Thyroid gland (tissue), 4 donors: ENCODE measurements around the gene KIRREL1. TPM values are rescaled to one million over a fixed set of nuclear protein-coding genes. Genes with fewer than 3 reads are reported as not detected.

Source experiments
- DNase-seq, 2 donors: peaks; one replicate each; pipeline ENCODE4 v3.0.0-alpha.2; 2019
- H3K27ac ChIP-seq, 3 donors: fragments of 200-600 bp; sonication (generic); 1 replicate in 2 of 3; 2 replicates in 1 of 3; pipeline ENCODE4 v1.5.1; 2016 to 2019; ENCODE audit warnings: mild to moderate bottlenecking in 1 of 3, moderate library complexity in 1 of 3
- H3K27me3 ChIP-seq: fragments of 200-600 bp; sonication (generic); one replicate; pipeline ENCODE4 v1.5.1; 2019
- H3K36me3 ChIP-seq, 2 donors: fragments of 200-600 bp; sonication (generic); one replicate each; pipeline ENCODE4 v1.5.1; 2016 to 2019
- H3K4me1 ChIP-seq, 2 donors: fragments of 200-600 bp; sonication (generic); one replicate each; pipeline ENCODE4 v1.5.1; 2017 to 2019
- H3K4me3 ChIP-seq, 3 donors: fragments of 200-600 bp; sonication (generic); replicated peaks in 1 of 3; 1 replicate in 2 of 3; 2 replicates in 1 of 3; pipeline ENCODE4 v1.5.1; 2016; ENCODE audit warnings: mild to moderate bottlenecking in 1 of 3
- H3K9me3 ChIP-seq: fragments of 200-600 bp; sonication (generic); one replicate; pipeline ENCODE4 v1.5.1; 2017
- POLR2A ChIP-seq, 2 donors: fragments of 450-650 bp; IDR thresholded peaks; one replicate each; pipeline ENCODE4 v1.6.1; 2017; ENCODE audit warnings: antibody characterized with exemption in 2 of 2, mild to moderate bottlenecking in 2 of 2, moderate library complexity in 1 of 2
- WGBS, 2 donors: methylation state at CpG; one replicate each; pipeline ENCODE4 v1.1.5; 2017; 5-methylcytosine and 5-hydroxymethylcytosine counted together
- intact Hi-C: fragments of 100-400 bp; cut with DNase I; formaldehyde crosslinking; loops from one replicate; pipeline ENCODE4 v1.15.1; 2023
- total RNA-seq, 4 donors: library from RNA; depleted of rRNA; stranded (reverse); fragments of >200 nt; gene quantifications; one replicate each; pipeline ENCODE4 v1.2.3, GENCODE V29; 2016
- TF ChIP-seq, protein P1 (sequence below), 6 experiments: fragments of 200-600 bp in 3 of 6; fragments of 450-650 bp in 3 of 6; sonication (generic) in 3 of 6; IDR thresholded peaks; one replicate each; pipeline ENCODE4 v1.5.1; 2016 to 2019; ENCODE audit warnings: antibody characterized with exemption in 6 of 6, mild to moderate bottlenecking in 2 of 6, inconsistent platforms in 1 of 6, moderate library complexity in 1 of 6

KIRREL1 gene
- total RNA-seq, 4 donors from 2014 or later = 22.7 to 27.5 (median 24.1) TPM

DNA sequence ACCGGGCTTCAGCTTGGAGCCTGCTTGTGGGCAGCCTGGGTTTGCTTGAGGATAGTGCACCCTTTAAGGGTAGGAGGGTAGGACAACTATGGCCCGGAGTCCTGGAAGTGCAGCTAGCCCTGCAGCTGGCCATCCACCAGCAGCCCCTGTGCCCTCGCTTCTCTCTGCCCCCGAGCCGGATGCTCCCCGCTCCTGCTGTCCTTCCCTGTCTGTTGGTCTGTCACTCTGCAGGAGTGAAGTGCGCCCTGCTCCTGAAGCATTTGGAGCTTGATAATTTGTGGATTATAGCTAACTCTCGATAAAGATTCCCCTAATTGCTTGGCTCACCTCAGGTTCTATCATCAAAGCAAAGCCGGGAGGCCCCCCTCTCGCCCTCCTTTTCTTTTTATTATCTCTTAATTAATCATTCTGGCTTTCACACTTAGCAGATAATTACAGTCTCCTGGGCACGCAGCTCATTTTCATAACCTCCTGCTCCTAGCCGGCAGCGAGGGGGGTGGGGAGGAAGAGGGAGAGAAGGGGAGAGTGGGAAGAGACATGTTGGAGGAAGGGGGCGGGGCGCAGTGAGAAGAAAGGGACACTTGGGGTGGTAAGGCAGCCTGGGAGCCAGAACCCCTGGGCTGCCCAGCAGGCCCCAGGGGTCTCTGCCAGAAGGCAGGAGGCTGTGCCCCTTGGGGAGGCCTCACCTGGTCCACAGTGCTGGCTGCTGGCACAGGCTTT is 14.4 kb downstream of the KIRREL1 start:
- H3K27me3 ChIP-seq = no peaks in the 10 kb centered on the region
- no peak for TF ChIP-seq POLR2A (IDR thresholded peaks at IDR 0.05)
- TF ChIP-seq, protein P1, sequence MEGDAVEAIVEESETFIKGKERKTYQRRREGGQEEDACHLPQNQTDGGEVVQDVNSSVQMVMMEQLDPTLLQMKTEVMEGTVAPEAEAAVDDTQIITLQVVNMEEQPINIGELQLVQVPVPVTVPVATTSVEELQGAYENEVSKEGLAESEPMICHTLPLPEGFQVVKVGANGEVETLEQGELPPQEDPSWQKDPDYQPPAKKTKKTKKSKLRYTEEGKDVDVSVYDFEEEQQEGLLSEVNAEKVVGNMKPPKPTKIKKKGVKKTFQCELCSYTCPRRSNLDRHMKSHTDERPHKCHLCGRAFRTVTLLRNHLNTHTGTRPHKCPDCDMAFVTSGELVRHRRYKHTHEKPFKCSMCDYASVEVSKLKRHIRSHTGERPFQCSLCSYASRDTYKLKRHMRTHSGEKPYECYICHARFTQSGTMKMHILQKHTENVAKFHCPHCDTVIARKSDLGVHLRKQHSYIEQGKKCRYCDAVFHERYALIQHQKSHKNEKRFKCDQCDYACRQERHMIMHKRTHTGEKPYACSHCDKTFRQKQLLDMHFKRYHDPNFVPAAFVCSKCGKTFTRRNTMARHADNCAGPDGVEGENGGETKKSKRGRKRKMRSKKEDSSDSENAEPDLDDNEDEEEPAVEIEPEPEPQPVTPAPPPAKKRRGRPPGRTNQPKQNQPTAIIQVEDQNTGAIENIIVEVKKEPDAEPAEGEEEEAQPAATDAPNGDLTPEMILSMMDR (IDR thresholded peaks at IDR 0.05) = no peak
- peak overlapping the region in 2 of 3 donors; percentile 91 to 94 for H3K27ac ChIP-seq
- no peak overlapping the region for H3K4me3 ChIP-seq
- WGBS, 2 donors = 62 to 63% methylated on average over 14 to 15 of the region's 15 CpGs
- H3K4me1 ChIP-seq = peaks cover 48 to 76% of the 10 kb centered on the region in 2 donors
- intact Hi-C loops = no loop called here
- no peaks in the 10 kb centered on the region for H3K9me3 ChIP-seq
- DNase-seq = no peak
- no peaks in the 10 kb centered on the region for H3K36me3 ChIP-seq

DNA sequence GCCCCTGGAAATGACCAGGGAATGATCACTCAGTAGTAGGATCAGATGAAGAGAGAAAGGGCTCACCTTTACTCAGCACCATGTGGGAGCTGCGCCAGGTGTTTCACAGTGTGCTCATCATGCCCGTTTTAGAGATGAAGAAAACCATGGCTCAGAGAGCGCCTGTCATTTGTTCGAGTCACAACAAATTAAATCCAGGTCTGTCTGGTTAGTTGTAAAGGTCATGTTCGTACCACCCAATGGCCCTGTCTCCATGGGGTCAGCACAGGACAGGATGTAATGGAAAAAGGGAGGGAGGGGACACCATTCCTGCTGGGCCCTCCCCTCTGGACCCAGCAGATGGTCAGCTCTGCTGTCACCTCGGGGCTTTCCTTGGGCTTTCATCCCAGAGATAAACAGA is 15.2 kb downstream of the KIRREL1 start:
- Histone ChIP-seq H3K4me3 (no peak overlapping the region), H3K27ac (peak overlapping the region; percentile 18 to 94 (median 91)), H3K4me1 (peaks cover 40 to 68% of the 10 kb centered on the region in 2 donors), H3K9me3 (no peaks in the 10 kb centered on the region), H3K36me3 (no peaks in the 10 kb centered on the region), H3K27me3 (no peaks in the 10 kb centered on the region)
- intact Hi-C loops = no loop called here
- 65 to 79% methylated on average over 6 of the region's 6 CpGs for WGBS, 2 donors
- DNase-seq = no peak
- TF ChIP-seq, protein P1 (IDR thresholded peaks at IDR 0.05) = no peak
- TF ChIP-seq POLR2A (IDR thresholded peaks at IDR 0.05) = no peak

DNA sequence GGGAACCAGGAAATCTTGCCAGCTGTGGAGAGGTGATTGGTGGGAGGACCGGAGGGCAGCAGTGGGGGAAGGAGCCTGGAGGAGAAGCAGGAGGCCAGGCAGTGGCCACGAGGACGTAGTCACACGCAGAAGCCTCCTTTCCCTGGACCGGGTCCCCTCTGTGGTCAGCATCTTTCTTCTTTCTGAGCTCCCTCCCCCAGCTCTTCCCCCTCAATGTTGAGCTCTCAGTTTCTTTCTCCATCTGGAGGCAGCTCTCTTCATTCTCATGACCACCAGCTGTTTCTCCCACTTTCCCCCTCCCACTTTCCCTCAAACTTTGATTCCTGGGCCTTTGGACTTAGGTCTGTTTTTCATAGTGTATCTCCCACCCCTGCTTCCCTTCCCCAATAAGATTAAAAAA is 18.3 kb downstream of the KIRREL1 start:
- no peak overlapping the region for H3K4me3 ChIP-seq
- H3K27me3 ChIP-seq = no peaks in the 10 kb centered on the region
- 59 to 73% methylated on average over 5 of the region's 5 CpGs for WGBS, 2 donors
- intact Hi-C loops = no loop called here
- no peak for TF ChIP-seq POLR2A (IDR thresholded peaks at IDR 0.05)
- TF ChIP-seq, protein P1 (IDR thresholded peaks at IDR 0.05) = no peak
- no peak for DNase-seq
- H3K4me1 ChIP-seq = peaks cover 29 to 50% of the 10 kb centered on the region in 2 donors
- peak overlapping the region; percentile 83 to 94 (median 91) for H3K27ac ChIP-seq
- no peaks in the 10 kb centered on the region for H3K9me3 ChIP-seq
- H3K36me3 ChIP-seq = no peaks in the 10 kb centered on the region

DNA sequence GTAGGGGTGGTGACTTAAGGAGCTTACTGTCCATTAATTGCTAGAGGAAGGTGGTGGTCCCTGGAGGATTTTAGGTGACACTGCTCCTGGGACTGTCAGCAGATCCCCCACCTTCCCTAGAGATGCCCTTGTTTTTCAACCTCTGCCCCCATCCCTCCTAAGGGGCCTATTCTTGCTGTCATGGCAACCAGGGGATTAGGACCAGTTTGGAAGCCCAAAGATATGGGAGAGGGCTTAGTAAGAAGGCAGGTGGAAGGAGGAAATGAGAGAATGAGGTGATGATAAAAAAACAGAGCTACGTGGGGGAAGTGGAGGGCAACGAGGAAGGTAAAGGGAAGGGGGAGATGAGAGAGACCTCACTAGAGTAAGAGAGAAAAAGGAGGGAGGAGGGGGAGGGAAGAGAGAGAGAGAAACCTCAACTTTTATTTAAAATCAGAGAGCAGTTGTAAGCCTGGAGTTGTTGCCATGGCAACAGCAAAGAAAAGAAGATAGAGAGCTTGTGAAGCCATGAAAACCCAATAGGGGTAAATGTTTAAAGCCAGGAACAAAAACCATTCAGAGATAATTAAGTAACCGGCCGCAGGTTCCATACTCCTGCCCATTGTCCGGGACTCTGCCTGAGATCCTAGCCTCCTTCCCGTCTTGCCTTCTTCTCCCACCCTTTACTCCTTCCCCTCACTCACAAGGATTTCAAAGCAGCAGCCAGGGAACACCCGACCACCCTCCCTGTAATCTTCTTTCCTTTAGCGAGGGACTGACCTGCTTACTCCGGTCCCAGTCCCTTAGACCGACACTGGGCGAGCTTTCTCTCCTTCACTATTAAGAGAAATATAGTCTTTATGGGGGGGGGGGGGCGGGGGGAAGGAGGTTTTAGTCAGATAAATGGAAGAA is 20.6 kb downstream of the KIRREL1 start:
- Histone ChIP-seq H3K36me3 (no peaks in the 10 kb centered on the region), H3K4me3 (no peak overlapping the region), H3K4me1 (peaks cover 33 to 49% of the 10 kb centered on the region in 2 donors), H3K27ac (no peak overlapping the region), H3K27me3 (no peaks in the 10 kb centered on the region), H3K9me3 (no peaks in the 10 kb centered on the region)
- intact Hi-C loops = no loop called here
- no peak for DNase-seq
- TF ChIP-seq, protein P1 (IDR thresholded peaks at IDR 0.05) = no peak
- no peak for TF ChIP-seq POLR2A (IDR thresholded peaks at IDR 0.05)
- 72 to 76% methylated on average over 12 of the region's 12 CpGs for WGBS, 2 donors
